ENCODE measurements around the gene UBTD2. TPM values are rescaled to one million over a fixed set of nuclear protein-coding genes. Genes with fewer than 3 reads are reported as not detected.

Gene UBTD2
- total RNA-seq, 4 donors from 2014 or later, result 6.0 to 35.4 (median 19.0) TPM

- intact Hi-C loops (cut with DNase I; ENCODE audit: low total_unique reads), result no loop called here
- in situ Hi-C loops (cut with MboI; ENCODE audit: low pct_ligation_motif_present in 1 of 4, low pct_unique_long_range_greater_than_20kb in 1 of 4, low sequenced_read_pairs in 3 of 4), result loop anchor here in 2 of 4 donors (10.0 to 25.0 kb wide), 3 partner anchors 86 to 176 kb away; partner anchors contain the start of gene EFCAB9 (in 1 of the 2)
- Histone ChIP-seq H3K4me1 (peaks cover 0 to 35% (median 23%) of the 10 kb centered on the region in 4 donors), H3K36me3 (no peaks in the 10 kb centered on the region), H3K27ac (no peak overlapping the region), H3K4me3 (no peak overlapping the region), H3K27me3 (no peaks in the 10 kb centered on the region), H3K9me3 (no peaks in the 10 kb centered on the region)
- 83 to 100% methylated on average over 1 to 5 of the region's 5 CpGs for WGBS, 2 donors (ENCODE audit: low coverage in 1 of 2)
- DNase-seq, result no peak
- no peak for TF ChIP-seq EP300 (IDR thresholded peaks at IDR 0.05; ENCODE audit: low read depth)
- TF ChIP-seq POLR2A (IDR thresholded peaks at IDR 0.05), result no peak
- TF ChIP-seq CTCF (IDR thresholded peaks at IDR 0.05), result no peak
- no peak for TF ChIP-seq POLR2AphosphoS5 (IDR thresholded peaks at IDR 0.05)
Observed at GRCh38 chr5:172280317-172280716, 3.2 kb downstream of the UBTD2 start.

DNA sequence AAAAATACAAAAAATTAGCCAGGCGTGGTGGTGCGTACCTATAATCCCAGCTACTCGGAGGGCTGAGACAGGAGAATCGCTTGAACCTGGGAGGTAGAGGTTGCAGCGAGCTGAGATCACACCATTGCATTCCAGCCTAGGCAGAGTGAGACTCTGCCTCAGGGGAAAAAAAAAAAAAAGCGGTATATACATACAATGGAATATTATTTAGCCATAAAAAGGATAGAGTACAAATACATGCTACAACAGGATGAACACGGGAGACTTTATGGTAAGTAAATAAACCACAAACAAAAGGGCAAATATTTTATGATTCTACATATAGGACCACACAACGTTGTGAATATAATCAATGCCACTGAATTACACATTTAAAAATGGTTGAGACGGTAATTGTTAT lies 5.2 kb downstream of the UBTD2 start:
- no peak for DNase-seq
- Histone ChIP-seq H3K27me3 (no peaks in the 10 kb centered on the region), H3K4me3 (no peak overlapping the region), H3K4me1 (peaks cover 0 to 28% (median 20%) of the 10 kb centered on the region in 4 donors), H3K36me3 (no peaks in the 10 kb centered on the region), H3K27ac (no peak overlapping the region), H3K9me3 (no peaks in the 10 kb centered on the region)
- WGBS, 2 donors (ENCODE audit: low coverage in 1 of 2), result 91% methylated on average over 9 of the region's 9 CpGs
- in situ Hi-C loops (cut with MboI; ENCODE audit: low pct_ligation_motif_present in 1 of 4, low pct_unique_long_range_greater_than_20kb in 1 of 4, low sequenced_read_pairs in 3 of 4) (loop anchor here in 1 of 4 donors (25.0 kb wide), 1 partner anchor 166 kb away; no protein-coding TSS in a partner anchor), intact Hi-C loops (cut with DNase I; ENCODE audit: low total_unique reads) (no loop called here)
- no peak for TF ChIP-seq POLR2AphosphoS5 (IDR thresholded peaks at IDR 0.05)
- TF ChIP-seq POLR2A (IDR thresholded peaks at IDR 0.05), result no peak
- TF ChIP-seq CTCF (IDR thresholded peaks at IDR 0.05), result no peak
- no peak for TF ChIP-seq EP300 (IDR thresholded peaks at IDR 0.05; ENCODE audit: low read depth)

- H3K4me1 ChIP-seq, result peaks cover 0 to 12% (median 6%) of the 10 kb centered on the region in 4 donors
- no peaks in the 10 kb centered on the region for H3K36me3 ChIP-seq
- H3K9me3 ChIP-seq, result no peaks in the 10 kb centered on the region
- 72 to 79% methylated on average over 3 of the region's 3 CpGs for WGBS, 2 donors (ENCODE audit: low coverage in 1 of 2)
- no peaks in the 10 kb centered on the region for H3K27me3 ChIP-seq
- TF ChIP-seq CTCF (IDR thresholded peaks at IDR 0.05), result no peak
- in situ Hi-C loops (cut with MboI; ENCODE audit: low pct_ligation_motif_present in 1 of 4, low pct_unique_long_range_greater_than_20kb in 1 of 4, low sequenced_read_pairs in 3 of 4), result loop anchor here in 1 of 4 donors (25.0 kb wide), 1 partner anchor 164 kb away; no protein-coding TSS in a partner anchor
- no peak for DNase-seq
- intact Hi-C loops (cut with DNase I; ENCODE audit: low total_unique reads), result no loop called here
- H3K4me3 ChIP-seq, result no peak overlapping the region
- H3K27ac ChIP-seq, result no peak overlapping the region
Observed at GRCh38 chr5:172276214-172276613, 7.3 kb downstream of the UBTD2 start.

DNA sequence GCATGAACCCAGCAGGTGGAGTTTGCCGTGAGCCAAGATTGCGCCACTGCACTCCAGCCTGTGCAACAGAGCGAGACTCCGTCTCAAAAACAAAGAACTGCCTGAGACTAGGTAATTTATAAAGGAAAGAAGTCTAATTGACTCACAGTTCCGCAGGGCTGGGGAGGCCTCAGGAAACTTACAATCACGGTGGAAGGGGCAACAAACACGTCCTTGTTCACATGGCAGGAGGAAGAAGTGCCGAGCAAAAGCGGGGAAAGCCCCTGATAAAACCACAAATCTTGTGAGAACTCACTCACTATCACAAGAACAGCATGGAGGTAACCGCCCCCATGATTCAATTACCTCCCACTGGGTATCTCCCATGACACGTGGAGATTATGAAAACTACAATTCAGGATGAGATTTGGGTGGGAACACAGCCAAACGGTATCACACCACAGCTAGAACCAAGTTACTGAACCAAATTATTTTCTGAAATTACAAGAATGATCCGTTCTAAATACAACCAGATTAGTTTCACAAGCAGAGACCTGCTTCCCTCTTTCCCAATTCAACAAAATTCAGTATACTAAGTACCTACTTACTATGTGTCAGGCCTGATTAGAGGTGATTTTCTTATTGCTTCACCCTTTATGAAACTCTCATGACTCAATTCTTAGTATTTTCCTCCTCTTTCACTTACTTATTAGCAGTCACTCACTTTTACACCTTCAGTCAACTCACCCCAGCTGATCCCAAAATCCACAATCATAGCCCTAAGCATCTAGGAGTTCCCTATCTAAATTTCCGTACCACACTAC lies 8.4 kb downstream of the UBTD2 start:
- no peak for DNase-seq
- WGBS, 2 donors (ENCODE audit: low coverage in 1 of 2), result 76 to 77% methylated on average over 13 to 14 of the region's 14 CpGs
- H3K9me3 ChIP-seq, result no peaks in the 10 kb centered on the region
- in situ Hi-C loops (cut with MboI; ENCODE audit: low pct_ligation_motif_present in 1 of 4, low pct_unique_long_range_greater_than_20kb in 1 of 4, low sequenced_read_pairs in 3 of 4) (loop anchor here in 1 of 4 donors (25.0 kb wide), 1 partner anchor 163 kb away; no protein-coding TSS in a partner anchor), intact Hi-C loops (cut with DNase I; ENCODE audit: low total_unique reads) (no loop called here)
- H3K27me3 ChIP-seq, result no peaks in the 10 kb centered on the region
- TF ChIP-seq POLR2AphosphoS5 (IDR thresholded peaks at IDR 0.05) (no peak), CTCF (IDR thresholded peaks at IDR 0.05) (no peak), EP300 (IDR thresholded peaks at IDR 0.05; ENCODE audit: low read depth) (no peak), POLR2A (IDR thresholded peaks at IDR 0.05) (no peak)
- H3K4me3 ChIP-seq, result no peak overlapping the region
- peaks cover 0 to 4% (median 2%) of the 10 kb centered on the region in 4 donors for H3K4me1 ChIP-seq
- H3K36me3 ChIP-seq, result no peaks in the 10 kb centered on the region
- no peak overlapping the region for H3K27ac ChIP-seq

Measured in transverse colon (tissue), 4 donors.